Thyroid gland (tissue), 4 donors: ENCODE data around the gene GLYR1. TPM values are rescaled to one million over a fixed set of nuclear protein-coding genes. Genes with fewer than 3 reads are reported as not detected.
"Not testable (repeated sequence)": the region's sequence is repeated elsewhere in the genome, so short reads cannot be mapped to it uniquely, and the experiment has no call there.

ENCODE experiments used
- DNase-seq, 2 donors: peaks; one replicate each; pipeline ENCODE4 v3.0.0-alpha.2; 2019
- H3K27ac ChIP-seq, 3 donors: fragments of 200-600 bp; sonication (generic); 1 replicate in 2 of 3; 2 replicates in 1 of 3; pipeline ENCODE4 v1.5.1; 2016 to 2019; ENCODE audit warnings: mild to moderate bottlenecking in 1 of 3, moderate library complexity in 1 of 3
- H3K27me3 ChIP-seq: fragments of 200-600 bp; sonication (generic); one replicate; pipeline ENCODE4 v1.5.1; 2019
- H3K36me3 ChIP-seq, 2 donors: fragments of 200-600 bp; sonication (generic); one replicate each; pipeline ENCODE4 v1.5.1; 2016 to 2019
- H3K4me1 ChIP-seq, 2 donors: fragments of 200-600 bp; sonication (generic); one replicate each; pipeline ENCODE4 v1.5.1; 2017 to 2019
- H3K4me3 ChIP-seq, 3 donors: fragments of 200-600 bp; sonication (generic); replicated peaks in 1 of 3; 1 replicate in 2 of 3; 2 replicates in 1 of 3; pipeline ENCODE4 v1.5.1; 2016; ENCODE audit warnings: mild to moderate bottlenecking in 1 of 3
- H3K9me3 ChIP-seq: fragments of 200-600 bp; sonication (generic); one replicate; pipeline ENCODE4 v1.5.1; 2017
- POLR2A ChIP-seq, 2 donors: fragments of 450-650 bp; IDR thresholded peaks; one replicate each; pipeline ENCODE4 v1.6.1; 2017; ENCODE audit warnings: antibody characterized with exemption in 2 of 2, mild to moderate bottlenecking in 2 of 2, moderate library complexity in 1 of 2
- WGBS, 2 donors: methylation state at CpG; one replicate each; pipeline ENCODE4 v1.1.5; 2017; 5-methylcytosine and 5-hydroxymethylcytosine counted together
- intact Hi-C: fragments of 100-400 bp; cut with DNase I; formaldehyde crosslinking; loops from one replicate; pipeline ENCODE4 v1.15.1; 2023
- total RNA-seq, 4 donors: library from RNA; depleted of rRNA; stranded (reverse); fragments of >200 nt; gene quantifications; one replicate each; pipeline ENCODE4 v1.2.3, GENCODE V29; 2016
- TF ChIP-seq, protein P1 (sequence below), 6 experiments: fragments of 200-600 bp in 3 of 6; fragments of 450-650 bp in 3 of 6; sonication (generic) in 3 of 6; IDR thresholded peaks; one replicate each; pipeline ENCODE4 v1.5.1; 2016 to 2019; ENCODE audit warnings: antibody characterized with exemption in 6 of 6, mild to moderate bottlenecking in 2 of 6, inconsistent platforms in 1 of 6, moderate library complexity in 1 of 6

Gene GLYR1
- total RNA-seq, 4 donors from 2014 or later, result 43.1 to 89.2 (median 75.5) TPM

- Histone ChIP-seq H3K9me3 (no peaks in the 10 kb centered on the region), H3K4me1 (no peaks in the 10 kb centered on the region), H3K27ac (no peak overlapping the region), H3K4me3 (no peak overlapping the region), H3K27me3 (no peaks in the 10 kb centered on the region), H3K36me3 (no peaks in the 10 kb centered on the region)
- WGBS, 2 donors, result 90 to 98% methylated on average over 8 of the region's 8 CpGs
- TF ChIP-seq, protein P1, sequence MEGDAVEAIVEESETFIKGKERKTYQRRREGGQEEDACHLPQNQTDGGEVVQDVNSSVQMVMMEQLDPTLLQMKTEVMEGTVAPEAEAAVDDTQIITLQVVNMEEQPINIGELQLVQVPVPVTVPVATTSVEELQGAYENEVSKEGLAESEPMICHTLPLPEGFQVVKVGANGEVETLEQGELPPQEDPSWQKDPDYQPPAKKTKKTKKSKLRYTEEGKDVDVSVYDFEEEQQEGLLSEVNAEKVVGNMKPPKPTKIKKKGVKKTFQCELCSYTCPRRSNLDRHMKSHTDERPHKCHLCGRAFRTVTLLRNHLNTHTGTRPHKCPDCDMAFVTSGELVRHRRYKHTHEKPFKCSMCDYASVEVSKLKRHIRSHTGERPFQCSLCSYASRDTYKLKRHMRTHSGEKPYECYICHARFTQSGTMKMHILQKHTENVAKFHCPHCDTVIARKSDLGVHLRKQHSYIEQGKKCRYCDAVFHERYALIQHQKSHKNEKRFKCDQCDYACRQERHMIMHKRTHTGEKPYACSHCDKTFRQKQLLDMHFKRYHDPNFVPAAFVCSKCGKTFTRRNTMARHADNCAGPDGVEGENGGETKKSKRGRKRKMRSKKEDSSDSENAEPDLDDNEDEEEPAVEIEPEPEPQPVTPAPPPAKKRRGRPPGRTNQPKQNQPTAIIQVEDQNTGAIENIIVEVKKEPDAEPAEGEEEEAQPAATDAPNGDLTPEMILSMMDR (IDR thresholded peaks at IDR 0.05), result no peak
- TF ChIP-seq POLR2A (IDR thresholded peaks at IDR 0.05), result no peak
- no peak for DNase-seq
- intact Hi-C loops, result no loop called here
Measured at GRCh38 chr16:4787068-4787467, 60.0 kb downstream of the GLYR1 start.

DNA sequence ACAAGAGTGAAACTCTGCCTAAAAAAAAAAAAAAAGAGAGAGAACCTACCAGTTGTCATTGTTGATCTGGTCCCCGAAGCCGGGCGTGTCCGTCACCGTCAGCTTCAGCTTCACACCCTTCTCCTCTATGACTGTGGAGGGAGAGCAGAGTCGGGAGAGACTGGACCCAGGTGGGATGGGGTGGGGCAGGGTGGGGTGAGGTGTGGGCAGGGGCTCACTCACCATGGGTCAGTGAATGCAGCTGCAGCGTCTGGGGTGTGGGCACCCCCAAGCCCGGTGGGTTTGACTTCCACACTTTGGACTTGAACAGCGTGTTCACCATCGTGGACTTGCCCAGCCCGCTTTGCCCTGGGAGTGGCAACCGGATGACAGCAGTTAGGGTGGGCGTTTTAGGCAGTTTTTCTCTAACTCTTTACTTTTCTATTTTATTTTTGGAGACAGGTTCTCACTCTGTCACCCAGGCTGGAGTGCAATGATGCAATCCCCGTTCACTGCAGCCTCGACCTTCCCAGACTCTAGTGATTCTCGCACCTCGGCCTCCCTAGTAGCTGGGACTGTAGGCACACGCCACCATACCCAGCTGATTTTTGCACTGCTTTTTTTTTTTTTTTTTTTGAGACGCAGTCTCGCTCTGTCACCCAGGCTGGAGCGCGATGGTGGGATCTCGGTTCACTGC, 61.2 kb downstream of the GLYR1 start:
- Histone ChIP-seq H3K4me3 (no peak overlapping the region), H3K4me1 (no peaks in the 10 kb centered on the region), H3K9me3 (no peaks in the 10 kb centered on the region), H3K27me3 (no peaks in the 10 kb centered on the region), H3K36me3 (no peaks in the 10 kb centered on the region), H3K27ac (no peak overlapping the region)
- DNase-seq, result no peak
- intact Hi-C loops, result no loop called here
- WGBS, 2 donors, result 92 to 93% methylated on average over 23 of the region's 23 CpGs
- TF ChIP-seq, protein P1 (IDR thresholded peaks at IDR 0.05), result no peak
- no peak for TF ChIP-seq POLR2A (IDR thresholded peaks at IDR 0.05)

GRCh38 chr16:4784444-4784987, 62.6 kb downstream of the GLYR1 start:
- intact Hi-C loops, DNase-seq: not testable (repeated sequence)

GRCh38 chr16:4783951-4784336, 63.1 kb downstream of the GLYR1 start:
- Histone ChIP-seq H3K4me1 (no peaks in the 10 kb centered on the region), H3K36me3 (no peaks in the 10 kb centered on the region), H3K4me3 (no peak overlapping the region), H3K27ac (no peak overlapping the region), H3K27me3 (no peaks in the 10 kb centered on the region), H3K9me3 (no peaks in the 10 kb centered on the region)
- intact Hi-C loops, result no loop called here
- TF ChIP-seq, protein P1 (IDR thresholded peaks at IDR 0.05), result no peak
- TF ChIP-seq POLR2A (IDR thresholded peaks at IDR 0.05), result no peak
- DNase-seq, result no peak
- WGBS, 2 donors, result 65 to 69% methylated on average over 12 to 16 of the region's 16 CpGs

More at GRCh38 chr16:4784444-4784987, 62.6 kb downstream of the GLYR1 start:
- WGBS, 2 donors, result 82% methylated on average over 14 of the region's 14 CpGs
- H3K27ac ChIP-seq, H3K4me3 ChIP-seq, H3K4me1 ChIP-seq, H3K9me3 ChIP-seq, H3K27me3 ChIP-seq, H3K36me3 ChIP-seq: not testable (repeated sequence)

DNA sequence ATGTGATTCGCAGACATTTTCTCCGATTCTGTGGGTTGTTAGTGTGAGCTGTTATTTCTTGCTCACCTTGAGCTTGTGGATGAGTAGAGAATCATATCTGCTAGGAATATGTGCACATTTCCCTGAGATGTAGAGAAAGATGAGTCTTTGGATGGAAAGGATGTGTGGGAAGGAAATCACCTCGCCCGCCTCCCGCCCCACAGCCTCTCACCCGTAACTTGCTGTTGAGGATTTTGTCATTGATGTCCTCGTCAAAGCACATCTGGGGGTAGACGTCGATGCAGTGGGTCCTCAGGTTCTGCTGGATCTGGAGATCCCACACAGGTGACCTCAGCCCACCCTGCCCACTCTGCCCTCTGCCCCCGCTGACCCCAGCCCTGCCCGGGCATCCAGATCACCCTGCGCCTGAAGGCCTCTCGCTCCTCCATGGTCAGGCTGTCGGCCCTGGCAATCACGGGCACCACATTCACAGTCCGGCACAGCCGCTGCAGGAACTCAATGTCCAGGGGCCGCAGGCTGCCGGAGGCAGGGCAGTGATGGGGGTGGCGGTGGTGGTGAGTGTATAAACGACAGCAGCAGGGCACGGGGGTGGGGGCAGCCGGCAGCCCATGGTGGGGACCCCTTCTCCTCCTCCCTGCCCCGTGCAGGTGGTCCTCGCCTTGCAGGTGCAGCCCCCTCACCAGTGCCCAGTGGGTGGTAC, 63.7 kb downstream of the GLYR1 start:
- DNase-seq, result no peak
- WGBS, 2 donors, result 84 to 92% methylated on average over 11 to 24 of the region's 25 CpGs
- no peak overlapping the region for H3K4me3 ChIP-seq
- no peak for TF ChIP-seq POLR2A (IDR thresholded peaks at IDR 0.05)
- TF ChIP-seq, protein P1 (IDR thresholded peaks at IDR 0.05), result no peak
- no peaks in the 10 kb centered on the region for H3K9me3 ChIP-seq
- no peaks in the 10 kb centered on the region for H3K4me1 ChIP-seq
- H3K36me3 ChIP-seq, result no peaks in the 10 kb centered on the region
- intact Hi-C loops, result no loop called here
- no peaks in the 10 kb centered on the region for H3K27me3 ChIP-seq
- H3K27ac ChIP-seq, result no peak overlapping the region
